PC-9 (cell line): ENCODE data around the gene TBL1XR1.
"Not testable (repeated sequence)": the region's sequence is repeated elsewhere in the genome, so short reads cannot be mapped to it uniquely, and the experiment has no call there.

Source experiments
- EZH2 ChIP-seq: fragments of 200-600 bp; sonication (generic); IDR thresholded peaks from 2 replicates; pipeline ENCODE4 v1.8.0; 2017; ENCODE audit warnings: antibody characterized with exemption, low read depth
- TF ChIP-seq, protein P1 (sequence below): fragments of 200-600 bp; sonication (generic); conservative IDR thresholded peaks from 2 replicates; pipeline ENCODE4 v1.6.1; 2017; ENCODE audit warnings: mixed run types, antibody characterized with exemption, mild to moderate bottlenecking, moderate library complexity

- not testable (repeated sequence) for TF ChIP-seq EZH2
- TF ChIP-seq, protein P1, sequence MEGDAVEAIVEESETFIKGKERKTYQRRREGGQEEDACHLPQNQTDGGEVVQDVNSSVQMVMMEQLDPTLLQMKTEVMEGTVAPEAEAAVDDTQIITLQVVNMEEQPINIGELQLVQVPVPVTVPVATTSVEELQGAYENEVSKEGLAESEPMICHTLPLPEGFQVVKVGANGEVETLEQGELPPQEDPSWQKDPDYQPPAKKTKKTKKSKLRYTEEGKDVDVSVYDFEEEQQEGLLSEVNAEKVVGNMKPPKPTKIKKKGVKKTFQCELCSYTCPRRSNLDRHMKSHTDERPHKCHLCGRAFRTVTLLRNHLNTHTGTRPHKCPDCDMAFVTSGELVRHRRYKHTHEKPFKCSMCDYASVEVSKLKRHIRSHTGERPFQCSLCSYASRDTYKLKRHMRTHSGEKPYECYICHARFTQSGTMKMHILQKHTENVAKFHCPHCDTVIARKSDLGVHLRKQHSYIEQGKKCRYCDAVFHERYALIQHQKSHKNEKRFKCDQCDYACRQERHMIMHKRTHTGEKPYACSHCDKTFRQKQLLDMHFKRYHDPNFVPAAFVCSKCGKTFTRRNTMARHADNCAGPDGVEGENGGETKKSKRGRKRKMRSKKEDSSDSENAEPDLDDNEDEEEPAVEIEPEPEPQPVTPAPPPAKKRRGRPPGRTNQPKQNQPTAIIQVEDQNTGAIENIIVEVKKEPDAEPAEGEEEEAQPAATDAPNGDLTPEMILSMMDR: not testable (repeated sequence)
Measured at GRCh38 chr3:177190184-177190583, 7.1 kb downstream of the TBL1XR1 start.
